Cardiac fibroblast (primary cell): ENCODE measurements around the gene LYSET.
A peak's percentile ranks its signal among the peaks of the same experiment; 100 is the strongest.

Experiments used
- DNase-seq, 2 donors: peaks; one replicate each; pipeline versions ENCODE4 v3.0.0 to v3.0.0-alpha.2; 2010; ENCODE audit warnings: low read depth in 2 of 2
- H3K4me3 ChIP-seq, 2 donors: replicated peaks in 1 of 2; 1 replicate in 1 of 2; 2 replicates in 1 of 2; pipeline ENCODE4 v1.5.1; 2011; ENCODE audit warnings: low read depth in 2 of 2, low read length in 2 of 2, mild to moderate bottlenecking in 2 of 2, moderate library complexity in 1 of 2
- TF ChIP-seq, protein P1 (sequence below): IDR thresholded peaks from one replicate; pipeline ENCODE4 v1.5.1; 2011; ENCODE audit warnings: low read depth, mild to moderate bottlenecking, low read length, inconsistent platforms

The LYSET gene

DNA sequence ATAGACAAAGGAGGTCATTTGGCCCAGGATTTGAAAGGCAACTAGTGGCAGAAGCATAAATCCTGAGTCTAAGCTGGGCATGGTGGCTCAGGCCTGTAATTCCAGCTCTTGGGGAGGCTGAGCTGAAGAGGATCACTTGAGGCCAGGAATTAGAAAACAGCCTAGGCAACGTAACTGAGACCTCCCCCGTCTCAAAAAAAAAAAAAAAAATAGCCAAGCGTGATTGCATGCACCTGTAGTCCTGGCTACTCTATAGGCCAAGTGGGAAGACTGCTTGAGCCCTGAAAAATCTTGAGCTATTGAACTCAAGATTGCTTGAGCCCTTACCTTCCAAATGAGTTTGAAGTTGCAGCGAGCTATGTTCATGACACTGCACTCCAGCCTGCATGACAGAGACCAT lies 13.9 kb downstream of the LYSET start:
- TF ChIP-seq, protein P1, sequence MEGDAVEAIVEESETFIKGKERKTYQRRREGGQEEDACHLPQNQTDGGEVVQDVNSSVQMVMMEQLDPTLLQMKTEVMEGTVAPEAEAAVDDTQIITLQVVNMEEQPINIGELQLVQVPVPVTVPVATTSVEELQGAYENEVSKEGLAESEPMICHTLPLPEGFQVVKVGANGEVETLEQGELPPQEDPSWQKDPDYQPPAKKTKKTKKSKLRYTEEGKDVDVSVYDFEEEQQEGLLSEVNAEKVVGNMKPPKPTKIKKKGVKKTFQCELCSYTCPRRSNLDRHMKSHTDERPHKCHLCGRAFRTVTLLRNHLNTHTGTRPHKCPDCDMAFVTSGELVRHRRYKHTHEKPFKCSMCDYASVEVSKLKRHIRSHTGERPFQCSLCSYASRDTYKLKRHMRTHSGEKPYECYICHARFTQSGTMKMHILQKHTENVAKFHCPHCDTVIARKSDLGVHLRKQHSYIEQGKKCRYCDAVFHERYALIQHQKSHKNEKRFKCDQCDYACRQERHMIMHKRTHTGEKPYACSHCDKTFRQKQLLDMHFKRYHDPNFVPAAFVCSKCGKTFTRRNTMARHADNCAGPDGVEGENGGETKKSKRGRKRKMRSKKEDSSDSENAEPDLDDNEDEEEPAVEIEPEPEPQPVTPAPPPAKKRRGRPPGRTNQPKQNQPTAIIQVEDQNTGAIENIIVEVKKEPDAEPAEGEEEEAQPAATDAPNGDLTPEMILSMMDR: no peak
- H3K4me3 ChIP-seq: no peak overlapping the region
- DNase-seq: no peak

DNA sequence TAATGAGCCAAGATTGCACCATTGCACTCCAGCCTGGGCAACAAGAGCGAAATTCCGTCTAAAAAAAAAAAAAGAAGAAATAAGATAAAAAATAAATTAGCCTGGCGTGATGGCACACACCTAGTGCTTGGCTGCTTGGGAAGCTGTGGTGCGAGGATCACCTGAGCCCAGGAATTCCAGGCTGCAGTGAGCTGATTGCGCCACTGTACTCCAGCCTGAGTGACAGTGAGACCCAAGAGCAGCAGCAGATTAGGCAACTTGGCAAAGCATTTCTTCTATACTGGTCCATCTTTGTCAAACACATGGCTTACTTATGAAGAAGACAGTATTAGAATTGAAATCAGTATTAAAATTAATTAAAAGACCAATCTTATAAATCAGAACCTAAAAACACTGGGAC lies 15.4 kb downstream of the LYSET start:
- TF ChIP-seq, protein P1: no peak
- DNase-seq: no peak
- H3K4me3 ChIP-seq: no peak overlapping the region

DNA sequence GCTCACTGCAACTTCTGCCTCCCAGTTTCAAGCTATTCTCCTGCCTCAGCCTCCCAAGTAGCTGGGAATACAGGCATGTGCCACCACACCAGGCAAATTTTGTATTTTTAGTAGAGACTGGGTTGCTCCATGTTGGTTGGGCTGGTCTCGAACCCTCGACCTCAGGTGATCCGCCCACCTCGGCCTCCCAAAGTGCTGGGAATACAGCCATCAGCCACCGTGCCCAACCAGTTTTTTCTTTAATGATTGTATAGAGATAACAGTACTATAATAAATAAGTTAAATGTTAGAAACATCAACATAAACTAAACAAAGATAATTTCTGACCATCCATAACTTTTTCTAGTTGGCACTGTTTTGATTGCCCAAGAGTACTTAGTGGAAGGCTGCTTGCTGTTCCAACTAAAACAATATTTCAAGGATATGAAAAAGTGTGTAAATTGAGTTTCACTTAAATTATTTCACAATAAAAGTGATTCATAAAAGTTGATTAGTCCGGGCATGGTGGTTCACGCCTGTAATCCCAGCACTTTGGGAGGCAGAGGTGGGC lies 16.1 kb downstream of the LYSET start:
- DNase-seq: no peak
- TF ChIP-seq, protein P1: no peak
- H3K4me3 ChIP-seq: no peak overlapping the region

DNA sequence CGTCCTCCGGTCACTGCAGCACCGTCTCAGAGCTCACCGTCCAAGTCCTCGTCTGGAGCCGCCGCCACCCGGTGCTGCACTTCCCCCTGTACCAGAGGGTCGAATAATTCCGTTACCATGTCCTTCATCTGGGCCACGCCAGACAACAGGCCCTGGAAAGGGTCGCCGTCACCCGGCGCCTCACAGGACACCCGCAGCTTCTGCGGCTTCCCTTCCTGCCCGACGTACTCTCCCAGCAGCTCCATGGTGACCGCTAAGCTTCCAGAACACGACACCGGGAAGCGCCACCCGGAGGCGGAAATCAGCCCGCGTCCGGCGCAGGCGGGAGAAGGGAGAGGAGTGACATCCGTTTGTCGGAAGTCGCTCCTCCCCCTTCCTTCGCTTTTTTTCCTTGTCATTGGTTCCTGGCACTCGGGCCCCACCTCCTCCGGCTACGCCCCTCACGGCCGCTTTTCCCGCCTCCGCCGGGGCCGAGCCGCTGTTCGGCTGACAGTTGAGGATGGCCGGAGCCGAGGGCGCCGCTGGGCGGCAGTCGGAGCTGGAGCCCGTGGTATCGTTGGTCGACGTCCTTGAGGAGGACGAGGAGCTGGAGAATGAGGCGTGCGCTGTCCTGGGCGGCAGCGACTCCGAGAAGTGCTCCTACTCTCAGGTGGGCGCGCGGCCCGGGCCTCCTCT lies 21.8 kb downstream of the LYSET start, which contains the start of the genes GON7 and UBR7:
Gene GON7 (minus strand): TSS at position 273 of the 675 bp plus-strand sequence. CDS start 28 bp downstream, at position 245.
Gene UBR7 (plus strand): TSS at position 464 of the 675 bp plus-strand sequence. CDS start 36 bp downstream, at position 500.
- DNase-seq: peak; percentile 97
- TF ChIP-seq, protein P1: no peak
- H3K4me3 ChIP-seq: peak within 1 kb of the TSS; percentile 91 to 95

DNA sequence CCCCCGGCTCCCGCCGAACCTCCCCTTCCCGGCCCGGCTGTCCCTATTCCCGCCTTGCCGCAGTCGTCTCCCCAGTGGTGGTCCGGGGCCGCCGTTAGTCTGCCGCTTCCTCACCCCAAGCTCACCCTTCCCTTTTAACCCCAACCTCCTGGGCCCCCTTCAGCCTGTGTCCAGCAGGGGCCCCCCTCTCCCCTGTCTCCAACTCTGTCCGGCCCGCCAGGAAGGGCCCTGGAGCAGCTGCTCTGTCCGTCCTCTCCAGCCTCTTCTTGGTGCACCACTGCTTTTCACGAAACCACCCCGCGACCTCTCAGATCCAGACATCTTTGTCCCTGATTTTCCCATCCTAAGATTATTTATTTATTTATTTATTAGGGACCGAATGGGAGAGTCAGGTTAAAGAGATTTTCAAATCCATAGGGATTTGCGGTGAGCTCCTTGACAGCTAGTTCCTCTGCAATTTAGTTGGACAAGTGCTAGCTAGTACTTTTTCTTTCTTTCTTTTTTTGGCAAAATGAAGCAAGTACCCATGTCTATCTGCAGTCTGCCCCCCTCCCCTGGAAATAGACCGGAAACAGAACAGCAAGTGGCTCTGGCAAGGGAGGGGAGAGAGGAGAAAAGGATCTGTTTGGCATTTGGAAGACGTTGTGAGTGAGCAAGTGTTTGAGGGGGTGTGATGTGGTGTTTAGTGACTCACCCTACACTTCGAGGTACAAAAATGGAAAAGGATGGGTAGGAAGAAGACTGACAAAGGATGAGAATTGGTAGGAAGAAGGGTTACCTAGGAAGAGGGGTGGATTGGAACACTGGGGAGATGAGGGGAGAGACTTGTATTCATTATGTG lies 22.6 kb downstream of the LYSET start:
- H3K4me3 ChIP-seq: peak overlapping the region; percentile 91 to 95
- TF ChIP-seq, protein P1: peak; percentile 45
- peak; percentile 61 to 70 for DNase-seq

DNA sequence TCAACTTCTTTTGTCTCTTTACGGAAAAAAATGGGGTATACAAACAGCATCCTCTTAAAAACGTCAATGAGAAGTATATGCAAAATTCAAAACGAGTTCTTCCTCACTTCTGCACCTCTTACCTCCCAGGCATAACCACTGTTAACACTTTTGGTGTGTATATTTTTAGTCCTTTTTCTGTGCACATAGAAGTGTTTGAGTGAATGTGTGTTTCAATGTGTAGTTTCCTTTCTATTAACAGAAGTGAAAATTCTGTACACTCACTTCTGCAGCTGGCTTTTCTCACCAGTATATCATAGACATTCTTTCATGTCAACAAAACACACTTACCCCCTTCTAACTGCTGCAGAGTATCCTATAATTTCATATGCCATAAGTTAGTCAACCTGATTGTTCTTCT lies 27.3 kb downstream of the LYSET start:
- no peak overlapping the region for H3K4me3 ChIP-seq
- TF ChIP-seq, protein P1: no peak
- no peak for DNase-seq
